Astrocyte (in vitro differentiated cells and primary cell): ENCODE data around the gene DOCK3. TPM values are rescaled to one million over a fixed set of nuclear protein-coding genes. Genes with fewer than 3 reads are reported as not detected.

Experiments used
- DNase-seq: peaks from one replicate; pipeline ENCODE4 v3.0.0-alpha.2; 2010; ENCODE audit warnings: low read depth
- FAIRE-seq: peaks from 2 replicates; lab custom pipeline; 2011; peaks lifted over from hg19 to GRCh38; lab: Jason Lieb, UNC
- H2AFZ ChIP-seq: 2 replicates; pipeline ENCODE4 v1.6.0; 2012; ENCODE audit warnings: low read depth, low read length, inconsistent platforms
- H3K27ac ChIP-seq: 2 replicates; pipeline ENCODE4 v1.5.1; 2011; ENCODE audit warnings: low read depth, low read length, inconsistent platforms
- H3K27me3 ChIP-seq: 2 replicates; pipeline ENCODE4 v1.6.0; 2011; ENCODE audit warnings: low read length, inconsistent platforms; ENCODE audit not compliant: insufficient read depth
- H3K36me3 ChIP-seq: 2 replicates; pipeline ENCODE4 v1.5.1; 2011; ENCODE audit warnings: low read length, inconsistent platforms; ENCODE audit not compliant: insufficient read depth
- H3K4me1 ChIP-seq: 2 replicates; pipeline ENCODE4 v1.5.1; 2011; ENCODE audit warnings: low read length, inconsistent platforms; ENCODE audit not compliant: insufficient read depth
- H3K4me2 ChIP-seq: 2 replicates; pipeline ENCODE4 v1.6.0; 2012; ENCODE audit warnings: low read length, inconsistent platforms
- H3K4me3 ChIP-seq: 2 replicates; pipeline ENCODE4 v1.5.1; 2011; ENCODE audit warnings: low read depth, mild to moderate bottlenecking, low read length, inconsistent platforms; ENCODE audit not compliant: insufficient read depth
- H3K79me2 ChIP-seq: 2 replicates; pipeline ENCODE4 v1.6.0; 2012; ENCODE audit warnings: mild to moderate bottlenecking, low read length, inconsistent platforms; ENCODE audit not compliant: insufficient read depth
- H3K9ac ChIP-seq: 2 replicates; pipeline ENCODE4 v1.6.0; 2012; ENCODE audit warnings: mild to moderate bottlenecking, low read length, inconsistent platforms
- H3K9me3 ChIP-seq: 2 replicates; pipeline ENCODE4 v1.5.1; 2012; ENCODE audit warnings: low read depth, mild to moderate bottlenecking, low read length, inconsistent platforms; ENCODE audit not compliant: insufficient read depth
- H4K20me1 ChIP-seq: 2 replicates; pipeline ENCODE4 v1.6.0; 2012; ENCODE audit warnings: low read length, inconsistent platforms; ENCODE audit not compliant: insufficient read depth
- H3K27ac Mint-ChIP-seq: one replicate; pipeline ENCODE4 v1.8.0; 2021; ENCODE audit warnings: mild to moderate bottlenecking, mixed read lengths; ENCODE audit not compliant: unreplicated experiment
- H3K27me3 Mint-ChIP-seq: one replicate; pipeline ENCODE4 v1.8.0; 2021; ENCODE audit warnings: low read depth, mixed read lengths; ENCODE audit not compliant: unreplicated experiment
- H3K36me3 Mint-ChIP-seq: one replicate; pipeline ENCODE4 v1.8.0; 2021; ENCODE audit warnings: low read depth, mixed read lengths; ENCODE audit not compliant: unreplicated experiment
- H3K4me1 Mint-ChIP-seq: one replicate; pipeline ENCODE4 v1.8.0; 2021; ENCODE audit warnings: low read depth, mixed read lengths; ENCODE audit not compliant: unreplicated experiment
- H3K4me3 Mint-ChIP-seq: one replicate; pipeline ENCODE4 v1.8.0; 2021; ENCODE audit warnings: mild to moderate bottlenecking, moderate library complexity, mixed read lengths; ENCODE audit not compliant: unreplicated experiment
- H3K9me3 Mint-ChIP-seq: one replicate; pipeline ENCODE4 v1.8.0; 2021; ENCODE audit warnings: mild to moderate bottlenecking, mixed read lengths; ENCODE audit not compliant: unreplicated experiment
- EZH2 ChIP-seq: IDR thresholded peaks from 2 replicates; pipeline ENCODE4 v1.6.1; 2012; ENCODE audit warnings: mild to moderate bottlenecking, low read length, inconsistent platforms; ENCODE audit not compliant: insufficient read depth
- total RNA-seq: library from RNA; stranded (reverse); gene quantifications from 2 replicates; pipeline ENCODE4 v1.2.1, GENCODE V29; 2021
- TF ChIP-seq, protein P1 (sequence below): IDR thresholded peaks from 2 replicates; pipeline ENCODE4 v1.5.1; 2011; ENCODE audit warnings: low read depth, mild to moderate bottlenecking, inconsistent platforms, low read length, moderate library complexity; ENCODE audit not compliant: insufficient read depth

Gene DOCK3
- total RNA-seq, 1 donor from 2014 or later: 3.3 TPM

DNA sequence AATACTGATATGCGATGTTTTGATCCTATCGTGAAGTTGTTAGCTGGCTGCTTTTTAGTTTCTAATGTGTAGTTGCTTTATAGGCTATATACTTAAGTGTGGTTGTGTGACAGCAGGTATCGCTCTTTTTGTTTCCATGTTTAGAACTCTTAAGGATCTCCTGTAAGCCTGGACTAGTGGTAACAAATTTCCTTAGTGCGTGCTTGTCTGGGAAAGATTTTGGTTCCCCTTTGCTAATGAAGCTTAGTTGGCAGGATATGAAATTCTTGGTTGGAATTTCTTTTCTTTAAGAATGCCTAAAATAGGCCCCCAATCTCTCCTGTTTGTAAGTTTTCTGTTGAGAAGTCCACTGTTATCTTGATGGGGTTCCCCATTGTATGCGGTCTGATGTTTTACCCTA, 173.6 kb downstream of the DOCK3 start:
- FAIRE-seq (no peak), DNase-seq (no peak)
- H3K36me3 Mint-ChIP-seq: no peaks in the 10 kb centered on the region
- Histone ChIP-seq H2AFZ (no peak overlapping the region), H3K27ac (no peak overlapping the region), H4K20me1 (no peaks in the 10 kb centered on the region), H3K4me1 (no peaks in the 10 kb centered on the region), H3K9me3 (no peaks in the 10 kb centered on the region), H3K27me3 (no peaks in the 10 kb centered on the region), H3K9ac (no peak overlapping the region), H3K79me2 (no peaks in the 10 kb centered on the region), H3K4me2 (no peak overlapping the region), H3K36me3 (no peaks in the 10 kb centered on the region), H3K4me3 (no peak overlapping the region)
- no peaks in the 10 kb centered on the region for H3K27me3 Mint-ChIP-seq
- no peaks in the 10 kb centered on the region for H3K4me1 Mint-ChIP-seq
- no peak overlapping the region for H3K27ac Mint-ChIP-seq
- no peak overlapping the region for H3K4me3 Mint-ChIP-seq
- TF ChIP-seq, protein P1, sequence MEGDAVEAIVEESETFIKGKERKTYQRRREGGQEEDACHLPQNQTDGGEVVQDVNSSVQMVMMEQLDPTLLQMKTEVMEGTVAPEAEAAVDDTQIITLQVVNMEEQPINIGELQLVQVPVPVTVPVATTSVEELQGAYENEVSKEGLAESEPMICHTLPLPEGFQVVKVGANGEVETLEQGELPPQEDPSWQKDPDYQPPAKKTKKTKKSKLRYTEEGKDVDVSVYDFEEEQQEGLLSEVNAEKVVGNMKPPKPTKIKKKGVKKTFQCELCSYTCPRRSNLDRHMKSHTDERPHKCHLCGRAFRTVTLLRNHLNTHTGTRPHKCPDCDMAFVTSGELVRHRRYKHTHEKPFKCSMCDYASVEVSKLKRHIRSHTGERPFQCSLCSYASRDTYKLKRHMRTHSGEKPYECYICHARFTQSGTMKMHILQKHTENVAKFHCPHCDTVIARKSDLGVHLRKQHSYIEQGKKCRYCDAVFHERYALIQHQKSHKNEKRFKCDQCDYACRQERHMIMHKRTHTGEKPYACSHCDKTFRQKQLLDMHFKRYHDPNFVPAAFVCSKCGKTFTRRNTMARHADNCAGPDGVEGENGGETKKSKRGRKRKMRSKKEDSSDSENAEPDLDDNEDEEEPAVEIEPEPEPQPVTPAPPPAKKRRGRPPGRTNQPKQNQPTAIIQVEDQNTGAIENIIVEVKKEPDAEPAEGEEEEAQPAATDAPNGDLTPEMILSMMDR: no peak
- TF ChIP-seq EZH2: no peak
- peaks cover 11% of the 10 kb centered on the region for H3K9me3 Mint-ChIP-seq

DNA sequence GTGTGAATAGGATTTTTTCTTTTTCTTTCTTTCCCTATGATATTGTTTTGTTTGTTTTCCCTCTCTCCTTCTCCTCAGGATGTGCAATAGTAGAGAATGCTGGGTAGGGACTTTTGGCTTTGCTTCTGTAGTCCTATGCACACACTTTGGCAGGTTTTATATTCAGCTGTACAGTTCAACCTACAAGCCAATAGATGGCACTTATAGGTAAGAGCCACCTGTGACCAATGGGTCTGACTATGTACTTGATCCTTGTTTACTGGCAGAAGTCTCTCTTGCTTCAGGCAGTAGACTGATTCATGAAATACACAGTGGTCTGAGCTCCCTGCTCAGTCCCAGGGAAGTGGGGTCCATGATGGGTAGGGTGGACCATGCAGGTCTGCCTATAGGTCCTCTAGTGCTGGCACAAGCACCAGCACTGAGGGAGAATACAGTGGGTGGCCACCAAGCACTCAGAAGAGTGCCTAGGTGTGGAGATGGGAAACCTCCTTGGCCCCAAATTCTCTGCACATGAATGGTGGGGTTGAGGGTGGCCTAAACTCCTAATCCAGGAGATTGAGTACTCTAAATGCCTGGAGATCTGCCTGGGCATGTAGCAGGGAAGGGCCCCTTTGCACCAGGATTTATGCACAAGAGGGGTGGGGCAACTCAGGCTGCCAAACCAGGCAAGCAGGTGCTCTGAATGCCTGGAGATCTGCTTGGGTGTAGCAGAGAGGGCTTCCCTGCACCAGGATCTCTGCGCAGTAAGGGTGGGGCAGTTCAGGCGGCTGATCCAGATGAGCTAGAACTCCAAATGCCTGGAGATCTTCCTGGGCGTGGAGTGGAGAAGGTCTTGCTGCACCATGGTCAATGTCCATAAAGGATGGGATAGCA, 176.1 kb downstream of the DOCK3 start:
- no peaks in the 10 kb centered on the region for H3K27me3 ChIP-seq
- Mint-ChIP-seq H3K27ac (no peak overlapping the region), H3K4me3 (no peak overlapping the region), H3K36me3 (no peaks in the 10 kb centered on the region), H3K9me3 (peaks cover 16% of the 10 kb centered on the region), H3K4me1 (peaks cover 3% of the 10 kb centered on the region), H3K27me3 (no peaks in the 10 kb centered on the region)
- H3K9me3 ChIP-seq: no peaks in the 10 kb centered on the region
- H3K9ac ChIP-seq: no peak overlapping the region
- H4K20me1 ChIP-seq: no peaks in the 10 kb centered on the region
- H3K36me3 ChIP-seq: no peaks in the 10 kb centered on the region
- H3K4me2 ChIP-seq: no peak overlapping the region
- TF ChIP-seq EZH2: no peak
- TF ChIP-seq, protein P1: no peak
- DNase-seq: no peak
- H3K27ac ChIP-seq: no peak overlapping the region
- H3K4me3 ChIP-seq: no peak overlapping the region
- H3K79me2 ChIP-seq: no peaks in the 10 kb centered on the region
- no peak overlapping the region for H2AFZ ChIP-seq
- FAIRE-seq: no peak
- H3K4me1 ChIP-seq: no peaks in the 10 kb centered on the region

DNA sequence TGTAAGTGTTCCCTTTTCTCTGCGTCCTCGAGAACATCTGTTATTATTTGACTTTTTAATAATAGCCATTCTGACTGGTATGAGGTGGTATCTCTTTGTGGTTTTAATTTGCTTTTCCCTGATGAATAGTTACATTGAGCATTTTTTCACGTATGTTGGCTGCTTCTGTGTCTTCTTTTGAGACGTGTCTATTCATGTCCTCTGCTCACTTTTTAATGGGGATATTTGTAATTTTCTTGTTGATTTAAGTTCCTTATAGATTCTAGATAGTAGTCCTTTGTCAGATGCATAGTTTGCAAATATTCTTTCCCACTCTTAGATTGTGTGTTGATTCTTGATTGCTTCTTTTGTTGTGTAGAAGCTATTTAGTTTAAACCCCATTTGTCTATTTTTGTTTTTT, 179.2 kb downstream of the DOCK3 start:
- H3K9ac ChIP-seq: no peak overlapping the region
- DNase-seq (no peak), FAIRE-seq (no peak)
- H3K27ac ChIP-seq: no peak overlapping the region
- H3K4me1 ChIP-seq: no peaks in the 10 kb centered on the region
- TF ChIP-seq, protein P1: no peak
- TF ChIP-seq EZH2: no peak
- no peaks in the 10 kb centered on the region for H3K27me3 ChIP-seq
- peaks cover 2% of the 10 kb centered on the region for H3K36me3 Mint-ChIP-seq
- no peaks in the 10 kb centered on the region for H3K36me3 ChIP-seq
- H3K9me3 ChIP-seq: no peaks in the 10 kb centered on the region
- no peaks in the 10 kb centered on the region for H3K79me2 ChIP-seq
- H4K20me1 ChIP-seq: no peaks in the 10 kb centered on the region
- peaks cover 14% of the 10 kb centered on the region for H3K9me3 Mint-ChIP-seq
- no peak overlapping the region for H3K4me3 Mint-ChIP-seq
- no peak overlapping the region for H3K27ac Mint-ChIP-seq
- no peak overlapping the region for H2AFZ ChIP-seq
- H3K4me3 ChIP-seq: no peak overlapping the region
- H3K4me2 ChIP-seq: no peak overlapping the region
- H3K4me1 Mint-ChIP-seq: peaks cover 3% of the 10 kb centered on the region
- H3K27me3 Mint-ChIP-seq: no peaks in the 10 kb centered on the region
